ENCODE results near the gene FNDC3B. TPM values are rescaled to one million over a fixed set of nuclear protein-coding genes. Genes with fewer than 3 reads are reported as not detected.

FNDC3B gene
- total RNA-seq, 5 donors from 2014 or later (not counting 1 experiment from before 2014, with no cell fraction given), result 18.1 to 46.5 (median 23.5) TPM

GRCh38 chr3:172044833-172045585 lies 5.6 kb downstream of the FNDC3B start:
- ChIA-PET CTCF (interaction anchor here in 1 of 2 donors (0.8 kb wide), 1 partner anchor 32 kb away, joined by 5 read pairs; no protein-coding TSS in a partner anchor), POLR2A (interaction anchor here in 1 of 2 donors (0.8 kb wide), 1 partner anchor 62 kb away, joined by 3 read pairs; no protein-coding TSS in a partner anchor)
- Histone ChIP-seq H3K9me3 (no peaks in the 10 kb centered on the region), H3K27ac (ENCODE audit: low read length) (no peak overlapping the region), H3K27me3 (replicated peaks in 1 of 2; ENCODE audit: control insufficient read depth in 2 of 2, extremely low read depth in 1 of 2, insufficient read depth in 2 of 2, low read length in 1 of 2) (no peaks in the 10 kb centered on the region), H3K4me3 (ENCODE audit: control insufficient read depth in 1 of 2, extremely low read depth in 1 of 2, low read length in 1 of 2) (no peak overlapping the region), H3K4me1 (ENCODE audit: control insufficient read depth in 1 of 2, extremely low read depth in 1 of 2, insufficient read depth in 2 of 2, low read length in 2 of 2) (peaks cover 2 to 11% of the 10 kb centered on the region in 2 experiments), H3K36me3 (ENCODE audit: control insufficient read depth in 2 of 2, extremely low read depth in 1 of 2, insufficient read depth in 1 of 2, low read length in 1 of 2) (no peaks in the 10 kb centered on the region)
- H3K27me3 Mint-ChIP-seq, result no peaks in the 10 kb centered on the region
- H3K4me3 Mint-ChIP-seq, result no peak overlapping the region
- peaks cover 4% of the 10 kb centered on the region for H3K36me3 Mint-ChIP-seq
- H3K27ac Mint-ChIP-seq, result peak overlapping the region in 1 of 2 donors; percentile 68
- H3K9me3 Mint-ChIP-seq, result no peaks in the 10 kb centered on the region
- H3K4me1 Mint-ChIP-seq, result peaks cover 50 to 52% (median 50%) of the 10 kb centered on the region in 3 donors
- WGBS (ENCODE audit: insufficient coverage), result no CpG with 5 or more reads among the region's 4 CpGs
- no peak for ATAC-seq (replicated peaks in 1 of 4)
- DNase-seq, result no peak

- DNase-seq (no peak), ATAC-seq (replicated peaks in 1 of 4) (no peak)
- Histone ChIP-seq H3K27me3 (replicated peaks in 1 of 2; ENCODE audit: control insufficient read depth in 2 of 2, extremely low read depth in 1 of 2, insufficient read depth in 2 of 2, low read length in 1 of 2) (no peaks in the 10 kb centered on the region), H3K27ac (ENCODE audit: low read length) (no peak overlapping the region), H3K9me3 (no peaks in the 10 kb centered on the region), H3K4me3 (ENCODE audit: control insufficient read depth in 1 of 2, extremely low read depth in 1 of 2, low read length in 1 of 2) (no peak overlapping the region), H3K4me1 (ENCODE audit: control insufficient read depth in 1 of 2, extremely low read depth in 1 of 2, insufficient read depth in 2 of 2, low read length in 2 of 2) (peaks cover 2 to 4% of the 10 kb centered on the region in 2 experiments), H3K36me3 (ENCODE audit: control insufficient read depth in 2 of 2, extremely low read depth in 1 of 2, insufficient read depth in 1 of 2, low read length in 1 of 2) (no peaks in the 10 kb centered on the region)
- WGBS (ENCODE audit: insufficient coverage), result no CpG with 5 or more reads among the region's 4 CpGs
- peaks cover 44 to 47% (median 45%) of the 10 kb centered on the region in 3 donors for H3K4me1 Mint-ChIP-seq
- POLR2A ChIA-PET, result interaction anchor here in 1 of 2 donors (0.5 to 0.6 kb wide), 2 partner anchors 85 to 730 kb away, joined by 3 to 12 read pairs; no protein-coding TSS in a partner anchor
- peak overlapping the region in 1 of 2 donors; percentile 54 for H3K27ac Mint-ChIP-seq
- peaks cover 16% of the 10 kb centered on the region for H3K36me3 Mint-ChIP-seq
- no peak overlapping the region for H3K4me3 Mint-ChIP-seq
- H3K27me3 Mint-ChIP-seq, result no peaks in the 10 kb centered on the region
- H3K9me3 Mint-ChIP-seq, result no peaks in the 10 kb centered on the region
- CTCF ChIA-PET, result interaction anchor here in 1 of 2 donors (0.6 kb wide), 1 partner anchor 8 kb away, joined by 4 read pairs; no protein-coding TSS in a partner anchor
These were observed 7.0 kb downstream of the FNDC3B start for GRCh38 chr3:172046268-172046915.

GRCh38 chr3:172047567-172048115 lies 8.3 kb downstream of the FNDC3B start:
- Histone ChIP-seq H3K36me3 (ENCODE audit: control insufficient read depth in 2 of 2, extremely low read depth in 1 of 2, insufficient read depth in 1 of 2, low read length in 1 of 2) (no peaks in the 10 kb centered on the region), H3K27ac (ENCODE audit: low read length) (no peak overlapping the region), H3K9me3 (no peaks in the 10 kb centered on the region), H3K4me1 (ENCODE audit: control insufficient read depth in 1 of 2, extremely low read depth in 1 of 2, insufficient read depth in 2 of 2, low read length in 2 of 2) (no peaks in the 10 kb centered on the region), H3K27me3 (replicated peaks in 1 of 2; ENCODE audit: control insufficient read depth in 2 of 2, extremely low read depth in 1 of 2, insufficient read depth in 2 of 2, low read length in 1 of 2) (no peaks in the 10 kb centered on the region), H3K4me3 (ENCODE audit: control insufficient read depth in 1 of 2, extremely low read depth in 1 of 2, low read length in 1 of 2) (no peak overlapping the region)
- no peak overlapping the region for H3K4me3 Mint-ChIP-seq
- ChIA-PET CTCF (interaction anchor here in 1 of 2 donors (0.6 to 1.8 kb wide), 2 partner anchors 12 to 903 kb away, joined by 3 to 4 read pairs; no protein-coding TSS in a partner anchor), POLR2A (interaction anchor here in 1 of 2 donors (0.5 kb wide), 1 partner anchor 9 kb away, joined by 4 read pairs; no protein-coding TSS in a partner anchor)
- H3K36me3 Mint-ChIP-seq, result peaks cover 27% of the 10 kb centered on the region
- H3K27ac Mint-ChIP-seq, result no peak overlapping the region
- no peak for ATAC-seq (replicated peaks in 1 of 4)
- no peaks in the 10 kb centered on the region for H3K27me3 Mint-ChIP-seq
- H3K4me1 Mint-ChIP-seq, result peaks cover 32 to 34% (median 33%) of the 10 kb centered on the region in 3 donors
- no peak for DNase-seq
- no peaks in the 10 kb centered on the region for H3K9me3 Mint-ChIP-seq

- WGBS (ENCODE audit: insufficient coverage), result no CpG with 5 or more reads among the region's 2 CpGs
- Histone ChIP-seq H3K27me3 (replicated peaks in 1 of 2; ENCODE audit: control insufficient read depth in 2 of 2, extremely low read depth in 1 of 2, insufficient read depth in 2 of 2, low read length in 1 of 2) (no peaks in the 10 kb centered on the region), H3K9me3 (no peaks in the 10 kb centered on the region), H3K4me1 (ENCODE audit: control insufficient read depth in 1 of 2, extremely low read depth in 1 of 2, insufficient read depth in 2 of 2, low read length in 2 of 2) (no peaks in the 10 kb centered on the region), H3K27ac (ENCODE audit: low read length) (no peak overlapping the region), H3K36me3 (ENCODE audit: control insufficient read depth in 2 of 2, extremely low read depth in 1 of 2, insufficient read depth in 1 of 2, low read length in 1 of 2) (no peaks in the 10 kb centered on the region), H3K4me3 (ENCODE audit: control insufficient read depth in 1 of 2, extremely low read depth in 1 of 2, low read length in 1 of 2) (no peak overlapping the region)
- no peak overlapping the region for H3K4me3 Mint-ChIP-seq
- peaks cover 31% of the 10 kb centered on the region for H3K36me3 Mint-ChIP-seq
- no peak overlapping the region for H3K27ac Mint-ChIP-seq
- CTCF ChIA-PET, result interaction anchor here in 1 of 2 donors (1.8 kb wide), 1 partner anchor 13 kb away, joined by 4 read pairs; no protein-coding TSS in a partner anchor
- H3K4me1 Mint-ChIP-seq, result peaks cover 26 to 29% (median 27%) of the 10 kb centered on the region in 3 donors
- H3K9me3 Mint-ChIP-seq, result no peaks in the 10 kb centered on the region
- no peaks in the 10 kb centered on the region for H3K27me3 Mint-ChIP-seq
- DNase-seq, result no peak
- ATAC-seq (replicated peaks in 1 of 4), result no peak
- POLR2A ChIA-PET, result no interaction called here
These were observed 9.2 kb downstream of the FNDC3B start for GRCh38 chr3:172048599-172048998.

- peaks cover 7 to 9% of the 10 kb centered on the region in 2 experiments for H3K4me1 ChIP-seq (ENCODE audit: control insufficient read depth in 1 of 2, extremely low read depth in 1 of 2, insufficient read depth in 2 of 2, low read length in 2 of 2)
- Mint-ChIP-seq H3K27me3 (no peaks in the 10 kb centered on the region), H3K4me1 (peaks cover 25 to 30% (median 28%) of the 10 kb centered on the region in 3 donors), H3K36me3 (peaks cover 37% of the 10 kb centered on the region), H3K9me3 (no peaks in the 10 kb centered on the region), H3K4me3 (no peak overlapping the region), H3K27ac (no peak overlapping the region)
- H3K4me3 ChIP-seq (ENCODE audit: control insufficient read depth in 1 of 2, extremely low read depth in 1 of 2, low read length in 1 of 2), result no peak overlapping the region
- H3K27me3 ChIP-seq (replicated peaks in 1 of 2; ENCODE audit: control insufficient read depth in 2 of 2, extremely low read depth in 1 of 2, insufficient read depth in 2 of 2, low read length in 1 of 2), result no peaks in the 10 kb centered on the region
- no peaks in the 10 kb centered on the region for H3K36me3 ChIP-seq (ENCODE audit: control insufficient read depth in 2 of 2, extremely low read depth in 1 of 2, insufficient read depth in 1 of 2, low read length in 1 of 2)
- ATAC-seq (replicated peaks in 1 of 4), result no peak
- H3K27ac ChIP-seq (ENCODE audit: low read length), result no peak overlapping the region
- H3K9me3 ChIP-seq, result no peaks in the 10 kb centered on the region
- DNase-seq, result no peak
- CTCF ChIA-PET, result interaction anchor here in 1 of 2 donors (0.6 kb wide), 1 partner anchor 13 kb away, joined by 3 read pairs; no protein-coding TSS in a partner anchor
- POLR2A ChIA-PET, result interaction anchor here in 1 of 2 donors (0.5 kb wide), 1 partner anchor 93 kb away, joined by 3 read pairs; no protein-coding TSS in a partner anchor
- no CpG with 5 or more reads among the region's 3 CpGs for WGBS (ENCODE audit: insufficient coverage)
These were observed 12.1 kb downstream of the FNDC3B start for GRCh38 chr3:172051310-172051956.

Measured in T-cell (primary cell).